Progenitor cell of endocrine pancreas (in vitro differentiated cells): ENCODE data around the gene SEMA3A. TPM values are rescaled to one million over a fixed set of nuclear protein-coding genes. Genes with fewer than 3 reads are reported as not detected.

ENCODE experiments used
- DNase-seq: peaks from one replicate; pipeline ENCODE4 v3.0.0; 2021; ENCODE audit warnings: low spot score; ENCODE audit not compliant: unreplicated experiment
- H3K27ac Mint-ChIP-seq: 2 replicates; pipeline ENCODE4 v1.8.0; 2021; ENCODE audit warnings: mild to moderate bottlenecking, moderate library complexity, mixed read lengths
- H3K27me3 Mint-ChIP-seq: 2 replicates; pipeline ENCODE4 v1.8.0; 2021; ENCODE audit warnings: mixed read lengths
- H3K36me3 Mint-ChIP-seq: 2 replicates; pipeline ENCODE4 v1.8.0; 2022; ENCODE audit warnings: mixed read lengths; ENCODE audit not compliant: insufficient read depth
- H3K4me1 Mint-ChIP-seq: 2 replicates; pipeline ENCODE4 v1.8.0; 2021; ENCODE audit warnings: low read depth, mixed read lengths
- H3K4me3 Mint-ChIP-seq: 2 replicates; pipeline ENCODE4 v1.8.0; 2021; ENCODE audit warnings: low read depth, mild to moderate bottlenecking, moderate library complexity, mixed read lengths
- H3K9me3 Mint-ChIP-seq: 2 replicates; pipeline ENCODE4 v1.8.0; 2021; ENCODE audit warnings: low read depth, mixed read lengths
- total RNA-seq: library from RNA; stranded (reverse); gene quantifications from 2 replicates; pipeline ENCODE4 v1.2.1, GENCODE V29; 2021
- TF ChIP-seq, protein P1 (sequence below): fragments of 200-600 bp; sonication (generic); IDR thresholded peaks from one replicate; pipeline ENCODE4 v1.5.0; 2021; ENCODE audit warnings: antibody characterized with exemption, mild to moderate bottlenecking; ENCODE audit not compliant: unreplicated experiment

The SEMA3A gene
- total RNA-seq, 1 donor from 2014 or later = 12.4 TPM

DNA sequence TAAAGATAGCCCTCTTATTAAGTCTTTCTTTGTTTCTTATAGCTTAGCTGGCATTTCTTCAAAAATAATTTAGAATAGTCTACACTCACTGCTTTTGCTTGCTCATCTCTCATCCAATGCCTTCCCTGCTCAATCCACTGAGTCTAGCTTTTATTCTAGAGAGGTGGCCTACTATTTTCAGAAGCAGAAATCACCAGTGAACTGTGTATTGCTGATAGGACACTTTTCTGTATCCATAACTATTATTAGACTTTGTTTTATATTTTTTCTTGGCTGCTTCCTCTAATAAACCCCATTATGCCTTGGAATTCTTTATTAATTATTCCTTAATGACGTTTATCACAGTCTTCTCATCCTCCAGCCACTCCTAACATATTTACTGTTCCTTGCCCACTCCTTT lies 206.8 kb downstream of the SEMA3A start:
- no peak for DNase-seq
- Mint-ChIP-seq H3K27me3 (no peaks in the 10 kb centered on the region), H3K27ac (no peak overlapping the region), H3K4me3 (no peak overlapping the region), H3K9me3 (no peaks in the 10 kb centered on the region), H3K36me3 (peaks cover 1% of the 10 kb centered on the region), H3K4me1 (peaks cover 2% of the 10 kb centered on the region)
- TF ChIP-seq, protein P1, sequence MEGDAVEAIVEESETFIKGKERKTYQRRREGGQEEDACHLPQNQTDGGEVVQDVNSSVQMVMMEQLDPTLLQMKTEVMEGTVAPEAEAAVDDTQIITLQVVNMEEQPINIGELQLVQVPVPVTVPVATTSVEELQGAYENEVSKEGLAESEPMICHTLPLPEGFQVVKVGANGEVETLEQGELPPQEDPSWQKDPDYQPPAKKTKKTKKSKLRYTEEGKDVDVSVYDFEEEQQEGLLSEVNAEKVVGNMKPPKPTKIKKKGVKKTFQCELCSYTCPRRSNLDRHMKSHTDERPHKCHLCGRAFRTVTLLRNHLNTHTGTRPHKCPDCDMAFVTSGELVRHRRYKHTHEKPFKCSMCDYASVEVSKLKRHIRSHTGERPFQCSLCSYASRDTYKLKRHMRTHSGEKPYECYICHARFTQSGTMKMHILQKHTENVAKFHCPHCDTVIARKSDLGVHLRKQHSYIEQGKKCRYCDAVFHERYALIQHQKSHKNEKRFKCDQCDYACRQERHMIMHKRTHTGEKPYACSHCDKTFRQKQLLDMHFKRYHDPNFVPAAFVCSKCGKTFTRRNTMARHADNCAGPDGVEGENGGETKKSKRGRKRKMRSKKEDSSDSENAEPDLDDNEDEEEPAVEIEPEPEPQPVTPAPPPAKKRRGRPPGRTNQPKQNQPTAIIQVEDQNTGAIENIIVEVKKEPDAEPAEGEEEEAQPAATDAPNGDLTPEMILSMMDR = no peak

DNA sequence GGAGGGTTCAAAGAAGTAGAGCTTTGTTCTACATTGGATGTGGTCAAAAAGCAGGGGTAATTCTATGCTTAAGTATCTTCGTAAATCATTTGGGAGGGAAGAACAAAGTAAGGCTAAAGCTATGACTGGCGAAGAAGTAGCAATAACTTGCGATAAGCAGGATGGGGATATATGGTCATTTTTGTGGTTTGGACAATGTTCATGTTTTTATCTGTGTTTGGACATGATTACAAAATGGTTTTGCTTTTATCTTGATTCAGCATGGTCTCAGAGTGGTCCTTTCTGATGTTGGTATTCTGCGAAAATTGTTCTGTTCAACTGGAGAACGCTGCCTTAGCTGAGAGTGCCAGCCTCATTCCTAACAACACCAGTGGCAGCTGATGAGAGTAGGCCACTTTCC lies 208.8 kb downstream of the SEMA3A start:
- no peak overlapping the region for H3K4me3 Mint-ChIP-seq
- no peak for DNase-seq
- no peaks in the 10 kb centered on the region for H3K9me3 Mint-ChIP-seq
- TF ChIP-seq, protein P1 = no peak
- no peaks in the 10 kb centered on the region for H3K27me3 Mint-ChIP-seq
- H3K4me1 Mint-ChIP-seq = peaks cover 2% of the 10 kb centered on the region
- no peak overlapping the region for H3K27ac Mint-ChIP-seq
- H3K36me3 Mint-ChIP-seq = peaks cover 6% of the 10 kb centered on the region

DNA sequence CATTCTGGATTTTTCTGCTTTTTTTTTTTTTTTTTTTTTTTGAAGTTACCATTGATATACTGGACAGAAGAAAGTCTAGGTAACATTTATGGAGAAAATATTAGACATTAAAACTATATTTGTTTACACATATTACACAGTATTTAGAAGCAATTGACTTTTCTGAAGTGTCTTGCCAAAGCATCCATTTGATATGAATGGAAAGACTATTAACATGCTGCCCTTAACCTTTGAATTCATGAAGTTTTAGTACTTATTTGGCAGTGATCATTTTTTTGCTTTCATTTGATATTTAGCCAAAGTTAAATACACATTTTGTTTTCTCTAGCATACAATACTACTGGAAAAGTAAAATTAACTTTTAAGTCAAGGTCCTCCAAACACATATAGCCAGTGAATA lies 210.0 kb downstream of the SEMA3A start:
- TF ChIP-seq, protein P1 = no peak
- Mint-ChIP-seq H3K27me3 (no peaks in the 10 kb centered on the region), H3K36me3 (peaks cover 6% of the 10 kb centered on the region), H3K4me3 (no peak overlapping the region), H3K4me1 (peaks cover 2% of the 10 kb centered on the region), H3K9me3 (no peaks in the 10 kb centered on the region), H3K27ac (no peak overlapping the region)
- no peak for DNase-seq

DNA sequence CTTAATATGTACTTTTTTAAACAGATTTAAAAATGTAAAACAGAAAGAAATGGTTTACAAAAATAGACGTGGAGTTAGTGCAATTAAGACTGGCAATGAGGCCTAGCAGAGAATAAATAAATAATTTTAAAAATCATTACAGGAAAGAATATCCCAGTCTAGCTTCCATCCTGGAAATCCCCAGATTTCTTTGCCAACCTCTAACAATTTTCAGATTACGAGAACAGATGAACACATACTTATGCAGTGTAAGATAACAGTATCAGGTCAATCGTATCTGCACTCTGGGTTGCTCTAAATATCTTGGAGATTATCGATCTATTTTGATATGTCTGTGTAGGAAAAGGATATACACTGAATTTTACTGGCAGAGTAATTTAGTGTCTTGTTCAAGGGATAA lies 210.5 kb downstream of the SEMA3A start:
- Mint-ChIP-seq H3K27ac (no peak overlapping the region), H3K4me1 (peaks cover 2% of the 10 kb centered on the region), H3K4me3 (no peak overlapping the region), H3K9me3 (no peaks in the 10 kb centered on the region), H3K27me3 (no peaks in the 10 kb centered on the region), H3K36me3 (peaks cover 6% of the 10 kb centered on the region)
- DNase-seq = no peak
- TF ChIP-seq, protein P1 = no peak

DNA sequence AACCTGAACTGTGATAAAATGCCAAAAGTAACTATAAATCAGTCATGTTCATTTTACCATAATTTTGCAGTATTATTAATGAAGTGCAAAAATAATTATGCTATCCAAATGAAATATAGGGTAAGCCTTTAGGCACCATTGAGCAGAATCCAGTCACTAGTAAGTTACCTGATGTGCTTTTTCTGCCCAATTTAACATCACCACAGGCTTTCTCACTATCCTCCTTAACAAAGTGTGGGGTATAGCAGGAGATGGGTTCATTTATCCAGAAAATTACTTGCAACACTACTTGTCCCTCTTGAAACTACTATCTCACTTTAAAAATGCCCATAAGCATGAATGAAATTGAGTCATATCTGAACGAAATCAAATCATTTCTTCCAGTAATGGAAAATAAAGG lies 211.0 kb downstream of the SEMA3A start:
- Mint-ChIP-seq H3K4me3 (no peak overlapping the region), H3K4me1 (peaks cover 2% of the 10 kb centered on the region), H3K27me3 (no peaks in the 10 kb centered on the region), H3K36me3 (peaks cover 6% of the 10 kb centered on the region), H3K27ac (no peak overlapping the region), H3K9me3 (no peaks in the 10 kb centered on the region)
- DNase-seq = no peak
- TF ChIP-seq, protein P1 = no peak
